DND-41 (cell line): Measurements from ENCODE around the gene UBAC1.

Experiments
- ATAC-seq: fragments of 200-7000 bp; cut with Tn5 transposase; 3 replicates; pipeline ENCODE4 v1.9.1; 2021; ENCODE audit warnings: low read depth; ENCODE audit not compliant: insufficient read depth
- DNase-seq: peaks from one replicate; pipeline ENCODE4 v3.0.0-alpha.2; 2020
- H2AFZ ChIP-seq: 2 replicates; pipeline ENCODE4 v1.6.0; 2012; ENCODE audit warnings: low read depth, low read length
- H3K27ac ChIP-seq: 2 replicates; pipeline ENCODE4 v1.5.1; 2012; ENCODE audit warnings: low read length, inconsistent platforms
- H3K27me3 ChIP-seq: fragments of 200-600 bp; sonication (generic); 2 replicates; pipeline ENCODE4 v1.6.0; 2012; ENCODE audit warnings: low read length, mild to moderate bottlenecking, inconsistent platforms; ENCODE audit not compliant: insufficient read depth, poor library complexity
- H3K36me3 ChIP-seq: 2 replicates; pipeline ENCODE4 v1.5.1; 2012; ENCODE audit warnings: low read length, inconsistent platforms; ENCODE audit not compliant: insufficient read depth
- H3K4me1 ChIP-seq: 2 replicates; pipeline ENCODE4 v1.5.1; 2012; ENCODE audit warnings: mild to moderate bottlenecking, low read length; ENCODE audit not compliant: insufficient read depth
- H3K4me2 ChIP-seq: 2 replicates; pipeline ENCODE4 v1.6.0; 2012; ENCODE audit warnings: mild to moderate bottlenecking, moderate library complexity, low read length, inconsistent platforms; ENCODE audit not compliant: insufficient read depth
- H3K4me3 ChIP-seq, 2 experiments: fragments of 200-600 bp in 1 of 2; shearing (Covaris generic) in 1 of 2; 2 replicates each; pipeline ENCODE4 v1.5.1; 2012 to 2016; ENCODE audit warnings: inconsistent platforms in 2 of 2, low read length in 2 of 2, mild to moderate bottlenecking in 2 of 2, low read depth in 1 of 2, moderate library complexity in 1 of 2
- H3K79me2 ChIP-seq: 2 replicates; pipeline ENCODE4 v1.6.0; 2012; ENCODE audit warnings: low read length, inconsistent platforms; ENCODE audit not compliant: insufficient read depth
- H3K9ac ChIP-seq: 2 replicates; pipeline ENCODE4 v1.6.0; 2012; ENCODE audit warnings: low read depth, mild to moderate bottlenecking, inconsistent platforms, low read length, moderate library complexity
- H3K9me3 ChIP-seq: 2 replicates; pipeline ENCODE4 v1.5.1; 2012; ENCODE audit warnings: low read length, moderate library complexity, mild to moderate bottlenecking, inconsistent platforms; ENCODE audit not compliant: insufficient read depth, severe bottlenecking
- H4K20me1 ChIP-seq: 2 replicates; pipeline ENCODE4 v1.6.0; 2012; ENCODE audit warnings: low read length; ENCODE audit not compliant: insufficient read depth
- EZH2 ChIP-seq: IDR thresholded peaks from 3 replicates; pipeline ENCODE4 v1.6.1; 2012; ENCODE audit warnings: borderline replicate concordance, low read depth, mild to moderate bottlenecking, moderate library complexity, low read length, inconsistent platforms; ENCODE audit not compliant: severe bottlenecking
- TF ChIP-seq, protein P1 (sequence below): IDR thresholded peaks from 2 replicates; pipeline ENCODE4 v1.5.1; 2012; ENCODE audit warnings: borderline replicate concordance, low read length, moderate library complexity, mild to moderate bottlenecking; ENCODE audit not compliant: poor library complexity, severe bottlenecking; ENCODE audit errors: extremely low read depth

UBAC1 gene

DNA sequence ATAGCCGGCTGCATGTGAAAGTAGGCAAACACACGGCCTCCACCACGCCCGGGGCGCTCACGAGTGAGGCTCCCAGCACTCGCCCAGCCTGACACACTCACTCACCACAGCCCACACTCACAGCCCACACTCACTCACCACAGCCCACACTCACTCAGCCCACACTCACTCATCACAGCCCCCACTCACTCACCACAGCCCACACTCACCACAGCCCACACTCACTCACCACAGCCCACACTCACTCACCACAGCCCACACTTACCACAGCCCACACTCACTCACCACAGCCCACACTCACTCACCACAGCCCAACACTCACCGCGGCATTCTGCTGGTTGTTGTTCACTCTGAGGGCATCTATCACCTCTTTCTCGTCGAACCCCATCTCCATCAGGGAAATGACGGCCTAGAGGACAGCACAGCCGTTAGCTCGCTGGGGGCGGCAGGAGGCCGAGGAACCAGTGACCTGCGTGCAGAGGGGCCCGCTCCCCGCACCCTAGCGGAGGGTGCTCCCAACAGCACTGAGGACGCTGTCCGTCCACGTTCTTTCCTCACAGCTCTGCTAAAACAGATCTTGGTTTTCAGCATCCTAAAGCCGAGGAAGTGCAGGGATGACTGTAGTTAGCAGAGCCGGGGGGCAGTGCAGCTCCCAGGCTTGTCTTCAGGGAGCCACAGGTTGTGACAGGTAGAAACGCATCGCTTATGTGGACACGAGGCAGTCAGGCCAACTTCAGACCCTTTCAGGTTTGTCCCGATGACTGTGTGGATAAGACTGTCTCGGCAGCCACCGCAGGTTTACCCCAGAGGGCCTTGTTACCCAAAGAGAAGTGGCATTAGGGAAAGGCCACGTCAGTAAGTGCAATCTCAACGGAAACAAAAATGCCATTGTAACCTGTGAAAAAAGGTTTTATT, 21.6 kb downstream of the UBAC1 start:
- peak; percentile 43 for DNase-seq
- Histone ChIP-seq H3K27ac (no peak overlapping the region), H3K79me2 (no peaks in the 10 kb centered on the region), H3K4me1 (no peaks in the 10 kb centered on the region), H3K4me3 (no peak overlapping the region), H4K20me1 (peaks cover 29% of the 10 kb centered on the region), H2AFZ (no peak overlapping the region), H3K36me3 (peaks cover 68% of the 10 kb centered on the region), H3K4me2 (no peak overlapping the region), H3K9me3 (peaks cover 4% of the 10 kb centered on the region), H3K9ac (no peak overlapping the region), H3K27me3 (no peaks in the 10 kb centered on the region)
- TF ChIP-seq, protein P1, sequence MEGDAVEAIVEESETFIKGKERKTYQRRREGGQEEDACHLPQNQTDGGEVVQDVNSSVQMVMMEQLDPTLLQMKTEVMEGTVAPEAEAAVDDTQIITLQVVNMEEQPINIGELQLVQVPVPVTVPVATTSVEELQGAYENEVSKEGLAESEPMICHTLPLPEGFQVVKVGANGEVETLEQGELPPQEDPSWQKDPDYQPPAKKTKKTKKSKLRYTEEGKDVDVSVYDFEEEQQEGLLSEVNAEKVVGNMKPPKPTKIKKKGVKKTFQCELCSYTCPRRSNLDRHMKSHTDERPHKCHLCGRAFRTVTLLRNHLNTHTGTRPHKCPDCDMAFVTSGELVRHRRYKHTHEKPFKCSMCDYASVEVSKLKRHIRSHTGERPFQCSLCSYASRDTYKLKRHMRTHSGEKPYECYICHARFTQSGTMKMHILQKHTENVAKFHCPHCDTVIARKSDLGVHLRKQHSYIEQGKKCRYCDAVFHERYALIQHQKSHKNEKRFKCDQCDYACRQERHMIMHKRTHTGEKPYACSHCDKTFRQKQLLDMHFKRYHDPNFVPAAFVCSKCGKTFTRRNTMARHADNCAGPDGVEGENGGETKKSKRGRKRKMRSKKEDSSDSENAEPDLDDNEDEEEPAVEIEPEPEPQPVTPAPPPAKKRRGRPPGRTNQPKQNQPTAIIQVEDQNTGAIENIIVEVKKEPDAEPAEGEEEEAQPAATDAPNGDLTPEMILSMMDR: no peak
- TF ChIP-seq EZH2: no peak
- peak; percentile 78 for ATAC-seq

DNA sequence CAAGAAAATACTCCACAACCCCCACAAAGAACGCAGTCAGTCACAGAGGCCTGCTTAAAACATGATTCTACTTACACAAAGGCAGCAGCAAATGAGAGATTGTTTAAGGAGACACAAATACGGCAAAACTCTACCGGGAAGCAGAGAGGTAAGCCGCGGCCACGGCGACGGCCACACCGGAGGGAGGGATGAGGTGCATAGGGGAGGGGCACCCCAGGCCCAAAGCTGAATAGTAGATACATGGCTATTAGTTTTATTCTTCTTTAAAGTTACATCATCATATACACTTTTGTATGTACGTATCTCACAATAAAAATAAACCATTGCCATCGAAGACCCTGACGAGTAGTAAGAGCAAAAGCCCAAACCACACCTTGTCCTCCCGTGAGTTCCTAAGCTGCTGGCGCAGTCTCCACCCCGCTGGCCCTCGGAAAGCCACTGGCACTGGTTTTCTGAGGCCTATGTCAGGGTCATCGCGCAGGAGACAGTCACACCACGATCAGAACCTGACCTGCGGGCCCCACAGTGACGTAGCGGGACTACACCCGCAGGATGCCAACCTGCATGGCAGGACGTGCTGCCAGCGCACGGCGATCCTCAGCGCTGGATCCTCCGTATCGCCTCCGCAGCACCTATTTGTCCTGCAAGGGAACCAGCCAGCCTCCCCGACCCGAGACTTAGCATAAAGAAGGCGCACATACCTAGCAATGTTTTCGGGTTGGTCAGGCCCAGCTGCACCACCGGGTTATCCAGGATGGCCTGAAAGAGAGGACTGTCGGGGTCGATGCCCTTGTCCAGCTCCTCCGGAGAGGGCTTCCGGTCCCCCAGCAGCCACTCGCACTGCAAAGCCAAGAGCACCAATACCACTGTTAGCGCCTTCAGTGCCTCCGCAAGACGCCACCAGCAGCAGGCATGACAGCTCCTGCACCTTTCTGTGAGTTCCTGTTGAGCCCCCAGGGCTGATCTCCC, 23.4 kb downstream of the UBAC1 start:
- DNase-seq (no peak), ATAC-seq (no peak)
- TF ChIP-seq EZH2: no peak
- TF ChIP-seq, protein P1: no peak
- no peaks in the 10 kb centered on the region for H3K79me2 ChIP-seq
- H3K9ac ChIP-seq: no peak overlapping the region
- peaks cover 26% of the 10 kb centered on the region for H4K20me1 ChIP-seq
- H3K4me1 ChIP-seq: no peaks in the 10 kb centered on the region
- peaks cover 73% of the 10 kb centered on the region for H3K36me3 ChIP-seq
- H3K27me3 ChIP-seq: no peaks in the 10 kb centered on the region
- H2AFZ ChIP-seq: no peak overlapping the region
- peaks cover 4% of the 10 kb centered on the region for H3K9me3 ChIP-seq
- no peak overlapping the region for H3K4me2 ChIP-seq
- no peak overlapping the region for H3K27ac ChIP-seq
- no peak overlapping the region for H3K4me3 ChIP-seq

DNA sequence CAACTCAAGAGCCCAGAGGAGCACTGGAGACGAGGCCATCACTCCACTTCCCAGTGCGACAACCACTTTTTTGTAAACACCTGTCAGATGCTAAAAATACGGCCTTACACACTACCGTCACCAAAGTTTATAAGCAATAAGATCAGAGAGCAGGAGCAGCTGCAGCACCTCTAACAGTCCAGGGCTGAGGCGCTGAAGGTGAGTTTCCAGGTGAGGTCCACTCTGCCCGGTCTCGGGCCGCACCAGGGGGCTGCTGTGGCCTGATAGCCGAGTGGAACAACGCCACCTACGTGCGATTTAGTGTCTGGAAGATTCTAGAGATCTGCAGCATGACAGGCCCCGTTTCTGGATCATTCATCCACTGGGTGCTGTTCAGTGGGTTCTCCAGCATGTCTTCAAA, 28.1 kb downstream of the UBAC1 start:
- Histone ChIP-seq H3K27ac (no peak overlapping the region), H3K9me3 (peaks cover 4% of the 10 kb centered on the region), H3K4me3 (no peak overlapping the region), H3K79me2 (no peaks in the 10 kb centered on the region), H3K36me3 (peaks cover 62% of the 10 kb centered on the region), H2AFZ (no peak overlapping the region), H3K9ac (no peak overlapping the region), H4K20me1 (peaks cover 36% of the 10 kb centered on the region), H3K27me3 (no peaks in the 10 kb centered on the region), H3K4me2 (no peak overlapping the region), H3K4me1 (no peaks in the 10 kb centered on the region)
- no peak for DNase-seq
- TF ChIP-seq, protein P1: no peak
- no peak for TF ChIP-seq EZH2
- no peak for ATAC-seq
